GM12878 (cell line): ENCODE measurements around the gene HCFC1. TPM values are rescaled to one million over a fixed set of nuclear protein-coding genes. Genes with fewer than 3 reads are reported as not detected.

Source experiments
- ATAC-seq: fragments of 200-7000 bp; cut with Tn5 transposase; 3 replicates; pipeline ENCODE4 v1.9.1; 2020; ENCODE audit warnings: mild to moderate bottlenecking, moderate library complexity
- BruUV-seq: library from RNA; stranded (reverse); fragments of 400-500 nt; replicated peaks from 2 replicates; lab custom pipeline; 2021; lab: Mats Ljungman, UMichigan
- CTCF ChIA-PET: fragments of 300-600 bp; sonication (Branson Sonifier 250); formaldehyde crosslinking; extraction: SDS; loops from one replicate; lab custom pipeline; 2021; ENCODE audit warnings: inconsistent platforms; lab: Yijun Ruan, JAX
- POLR2A ChIA-PET: fragments of 350-600 bp; formaldehyde crosslinking; extraction: SDS; loops from one replicate; lab custom pipeline; 2021; ENCODE audit warnings: inconsistent platforms; lab: Charles Lee
- RAD21 ChIA-PET: fragments of 300-600 bp; sonication (Branson Sonifier 250); formaldehyde crosslinking; loops from one replicate; lab custom pipeline; 2023; ENCODE audit warnings: antibody characterized with exemption; ENCODE audit not compliant: unreplicated experiment; lab: Charles Lee
- SMC1A ChIA-PET: fragments of 300-600 bp; sonication (Branson Sonifier 250); formaldehyde crosslinking; loops from one replicate; lab custom pipeline; 2023; ENCODE audit not compliant: unreplicated experiment, uncharacterized antibody; lab: Charles Lee
- DNase-seq: peaks from one replicate; pipeline ENCODE4 v3.0.0-alpha.2; 2011; ENCODE audit warnings: low read depth, low spot score
- FAIRE-seq: peaks from 3 replicates; lab custom pipeline; 2011; peaks lifted over from hg19 to GRCh38; lab: Jason Lieb, UNC
- H2AFZ ChIP-seq: 2 replicates; pipeline ENCODE4 v1.6.0; 2011; ENCODE audit warnings: low read depth, low read length, control low read depth; ENCODE audit not compliant: control insufficient read depth
- H3K27ac ChIP-seq: 2 replicates; pipeline ENCODE4 v1.5.1; 2011; ENCODE audit warnings: control low read depth; ENCODE audit not compliant: control insufficient read depth, insufficient read depth
- H3K27me3 ChIP-seq, 2 experiments: replicated peaks in 1 of 2; 2 replicates each; pipeline versions ENCODE4 v1.6.0 to v1.6.1; 2011; ENCODE audit warnings: low read length in 1 of 2; ENCODE audit not compliant: control insufficient read depth in 2 of 2, insufficient read depth in 2 of 2
- H3K36me3 ChIP-seq, 2 experiments: 2 replicates each; pipeline ENCODE4 v1.5.1; 2011; ENCODE audit warnings: low read length in 1 of 2; ENCODE audit not compliant: control insufficient read depth in 2 of 2, insufficient read depth in 2 of 2
- H3K4me1 ChIP-seq: 2 replicates; pipeline ENCODE4 v1.6.1; 2011; ENCODE audit warnings: mild to moderate bottlenecking, low read length, moderate library complexity, mixed read lengths; ENCODE audit not compliant: control insufficient read depth, insufficient read depth
- H3K4me2 ChIP-seq: 2 replicates; pipeline ENCODE4 v1.6.0; 2011; ENCODE audit warnings: control low read depth; ENCODE audit not compliant: control insufficient read depth, insufficient read depth
- H3K4me3 ChIP-seq: fragments of 200-600 bp; sonication (generic); 2 replicates; pipeline ENCODE4 v1.5.1; 2016
- H3K79me2 ChIP-seq: 2 replicates; pipeline ENCODE4 v1.6.0; 2011; ENCODE audit warnings: low read length; ENCODE audit not compliant: control insufficient read depth, insufficient read depth
- H3K9ac ChIP-seq: 2 replicates; pipeline ENCODE4 v1.8.0; 2011; ENCODE audit warnings: low read length, control low read depth, mixed read lengths; ENCODE audit not compliant: control insufficient read depth, insufficient read depth
- H3K9me3 ChIP-seq: replicated peaks from 3 replicates; pipeline ENCODE4 v1.5.1; 2011; ENCODE audit warnings: mild to moderate bottlenecking, low read length; ENCODE audit not compliant: control insufficient read depth, insufficient read depth
- H4K20me1 ChIP-seq: 2 replicates; pipeline ENCODE4 v1.6.0; 2011; ENCODE audit not compliant: control insufficient read depth, insufficient read depth
- BCLAF1 ChIP-seq: fragments of 450-650 bp; IDR thresholded peaks from 2 replicates; pipeline ENCODE4 v1.6.1; 2017; ENCODE audit warnings: antibody characterized with exemption, mild to moderate bottlenecking, moderate library complexity
- CHD2 ChIP-seq: IDR thresholded peaks from 2 replicates; pipeline ENCODE4 v1.6.1; 2011; ENCODE audit warnings: low read depth, low read length, improper control_type of control experiment, borderline replicate concordance
- CHD4 ChIP-seq: fragments of 200-600 bp; sonication (generic); IDR thresholded peaks from 2 replicates; pipeline ENCODE4 v1.6.1; 2016; ENCODE audit warnings: mild to moderate bottlenecking
- MTA3 ChIP-seq: IDR thresholded peaks from 2 replicates; pipeline ENCODE4 v1.6.1; 2012; ENCODE audit warnings: low read length, inconsistent platforms, borderline replicate concordance
- PAX8 ChIP-seq: fragments of 450-650 bp; IDR thresholded peaks from 2 replicates; pipeline ENCODE4 v1.6.1; 2017; ENCODE audit warnings: mild to moderate bottlenecking, moderate library complexity
- PBX3 ChIP-seq: IDR thresholded peaks from 2 replicates; pipeline ENCODE4 v1.6.1; 2011; ENCODE audit warnings: mild to moderate bottlenecking, low read depth, low read length, moderate library complexity; ENCODE audit not compliant: insufficient replicate concordance
- PKNOX1 ChIP-seq: fragments of 450-650 bp; IDR thresholded peaks from 2 replicates; pipeline ENCODE4 v1.6.1; 2016; ENCODE audit warnings: mild to moderate bottlenecking
- POLR2AphosphoS5 ChIP-seq: IDR thresholded peaks from 2 replicates; pipeline ENCODE4 v1.6.1; 2011; ENCODE audit warnings: mild to moderate bottlenecking, low read length, inconsistent platforms
- RB1 ChIP-seq: fragments of 450-650 bp; formaldehyde crosslinking; IDR thresholded peaks from 2 replicates; pipeline ENCODE4 v1.6.1; 2017; ENCODE audit warnings: mild to moderate bottlenecking, borderline replicate concordance
- RBBP5 ChIP-seq: fragments of 200-600 bp; sonication (generic); conservative IDR thresholded peaks from 2 replicates; pipeline ENCODE4 v1.6.1; 2016
- SMC3 ChIP-seq: IDR thresholded peaks from 2 replicates; pipeline ENCODE4 v1.6.1; 2011; ENCODE audit warnings: low read length, improper control_type of control experiment, borderline replicate concordance
- SP1 ChIP-seq: IDR thresholded peaks from one replicate; pipeline ENCODE4 v1.6.1; 2011; ENCODE audit warnings: low read depth, low read length
- SUPT20H ChIP-seq: IDR thresholded peaks from 2 replicates; pipeline ENCODE4 v1.6.1; 2011; ENCODE audit warnings: low read depth, mild to moderate bottlenecking, low read length, moderate library complexity, borderline replicate concordance; ENCODE audit not compliant: control insufficient read depth
- WGBS: methylation state at CpG from one replicate; pipeline ENCODE4 v1.1.6; 2016; ENCODE audit warnings: low lambda C conversion rate; ENCODE audit not compliant: insufficient replicate concordance, insufficient coverage; ENCODE audit errors: missing lambda C conversion rate; 5-methylcytosine and 5-hydroxymethylcytosine counted together
- in situ Hi-C: fragments of 300-500 bp; cut with MboI; formaldehyde crosslinking; loops from 9 replicates; pipeline ENCODE4 v1.14.3; 2018; ENCODE audit warnings: mixed read lengths
- intact Hi-C: fragments of 100-400 bp; cut with micrococcal nuclease; formaldehyde crosslinking; loops from one replicate; pipeline ENCODE4 v1.14.2; 2022; ENCODE audit not compliant: unreplicated experiment
- polyA plus RNA-seq, 11 experiments: library from polyadenylated mRNA; depleted of rRNA in 4 of 11; unstranded in 6 of 11; stranded (reverse) in 5 of 11; fragments of >200 nt; fragmentation: Nextera tagmentation in 4 of 11; fragmentation: Illumina TruSeq in 1 of 11; extraction: Ambion mirVana in 4 of 11; extraction: Trizol in 1 of 11; gene quantifications; 1 replicate in 1 of 11; 2 replicates in 10 of 11; pipeline versions ENCODE4 v1.2.1 to v1.2.3, GENCODE V29; 2011 to 2016; ENCODE audit warnings: inconsistent platforms in 2 of 11, missing spikeins in 2 of 11, low read depth in 1 of 11
- total RNA-seq, 4 experiments: library from RNA; depleted of rRNA in 3 of 4; stranded (reverse); fragments of >200 nt in 3 of 4; fragmentation: Illumina TruSeq in 1 of 4; extraction: Trizol in 1 of 4; gene quantifications; 2 replicates each; pipeline versions ENCODE4 v1.2.1 to v1.2.3, GENCODE V29; 2013 to 2021
- TF ChIP-seq, protein P1 (sequence below): IDR thresholded peaks from 2 replicates; pipeline ENCODE4 v1.6.1; 2012; ENCODE audit warnings: low read depth, low read length, improper control_type of control experiment

HCFC1 gene
- total and polyA plus RNA-seq, 10 of the 15 experiments (the other 5 are each of a cell fraction or from before 2014, with no cell fraction given): 3.9 to 92.7 (median 23.5) TPM

DNA sequence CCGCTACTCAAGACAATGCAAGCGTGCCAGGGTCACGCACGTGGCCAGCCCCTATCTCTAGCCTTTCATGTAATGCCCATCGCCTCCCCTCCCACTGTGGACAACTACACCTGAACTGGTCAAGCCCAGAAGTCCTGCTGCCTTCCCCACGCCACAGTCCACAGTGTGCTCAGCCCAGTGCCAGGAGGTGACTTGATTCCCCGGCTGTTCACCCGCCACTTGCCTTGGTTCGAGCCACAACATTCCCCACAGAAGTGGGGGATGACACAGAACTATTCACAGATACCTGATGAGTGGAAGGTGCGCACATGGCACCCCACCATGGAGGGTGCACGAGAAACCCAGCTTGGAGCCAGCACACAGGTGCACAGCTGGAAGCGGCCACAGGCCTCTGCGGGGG is 52.3 kb downstream of the HCFC1 start:
- FAIRE-seq (no peak), ATAC-seq (no peak), DNase-seq (no peak)
- CTCF ChIA-PET: no interaction called here
- H3K36me3 ChIP-seq: peaks cover 0 to 3% of the 10 kb centered on the region in 2 experiments; a peak in 1 of 4 replicates
- H3K4me1 ChIP-seq: peaks cover 7% of the 10 kb centered on the region; the same call in 1 of the 2 replicates
- TF ChIP-seq SMC3 (no peak), PAX8 (no peak), RBBP5 (no peak), RB1 (no peak), PBX3 (no peak), CHD4 (no peak), MTA3 (no peak), CHD2 (no peak), BCLAF1 (no peak), SP1 (no peak), SUPT20H (no peak), PKNOX1 (no peak), POLR2AphosphoS5 (no peak)
- TF ChIP-seq, protein P1, sequence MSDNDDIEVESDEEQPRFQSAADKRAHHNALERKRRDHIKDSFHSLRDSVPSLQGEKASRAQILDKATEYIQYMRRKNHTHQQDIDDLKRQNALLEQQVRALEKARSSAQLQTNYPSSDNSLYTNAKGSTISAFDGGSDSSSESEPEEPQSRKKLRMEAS: no peak
- H3K9ac ChIP-seq: no peak overlapping the region
- intact Hi-C loops: no loop called here
- H2AFZ ChIP-seq: no peak overlapping the region
- no peak overlapping the region for H3K27ac ChIP-seq
- 0 out of 4 replicates have a peak, but pooled peaks cover 0 to 1% of the 10 kb centered on the region in 2 experiments for H3K27me3 ChIP-seq
- H3K4me3 ChIP-seq: no peak overlapping the region
- POLR2A ChIA-PET: no interaction called here
- H3K4me2 ChIP-seq: no peak overlapping the region
- RAD21 ChIA-PET: no interaction called here
- SMC1A ChIA-PET: interaction anchor here (0.8 kb wide), 1 partner anchor 121 kb away, joined by 3 read pairs; no protein-coding TSS in a partner anchor
- H3K9me3 ChIP-seq: no peaks in the 10 kb centered on the region
- WGBS: 88% methylated on average over 13 of the region's 13 CpGs
- H3K79me2 ChIP-seq: peaks cover 15% of the 10 kb centered on the region
- in situ Hi-C loops: no loop called here
- BruUV-seq: no TSS peak
- H4K20me1 ChIP-seq: no peaks in the 10 kb centered on the region
